Epithelial cell of esophagus (primary cell): ENCODE measurements around the gene TPST2.

Source experiments
- DNase-seq: peaks from one replicate; pipeline ENCODE4 v3.0.0; 2010; ENCODE audit warnings: low read depth
- H3K4me3 ChIP-seq: 2 replicates; pipeline ENCODE4 v1.5.1; 2011; ENCODE audit warnings: mild to moderate bottlenecking, low read length, control low read depth
- TF ChIP-seq, protein P1 (sequence below): IDR thresholded peaks from 2 replicates; pipeline ENCODE4 v1.5.1; 2011; ENCODE audit warnings: low read depth, mild to moderate bottlenecking, low read length, control low read depth, inconsistent platforms; ENCODE audit not compliant: insufficient read depth; ENCODE audit errors: missing control alignments

The TPST2 gene

GRCh38 chr22:26581026-26581425 lies 8.9 kb downstream of the TPST2 start:
- DNase-seq: no peak
- TF ChIP-seq, protein P1, sequence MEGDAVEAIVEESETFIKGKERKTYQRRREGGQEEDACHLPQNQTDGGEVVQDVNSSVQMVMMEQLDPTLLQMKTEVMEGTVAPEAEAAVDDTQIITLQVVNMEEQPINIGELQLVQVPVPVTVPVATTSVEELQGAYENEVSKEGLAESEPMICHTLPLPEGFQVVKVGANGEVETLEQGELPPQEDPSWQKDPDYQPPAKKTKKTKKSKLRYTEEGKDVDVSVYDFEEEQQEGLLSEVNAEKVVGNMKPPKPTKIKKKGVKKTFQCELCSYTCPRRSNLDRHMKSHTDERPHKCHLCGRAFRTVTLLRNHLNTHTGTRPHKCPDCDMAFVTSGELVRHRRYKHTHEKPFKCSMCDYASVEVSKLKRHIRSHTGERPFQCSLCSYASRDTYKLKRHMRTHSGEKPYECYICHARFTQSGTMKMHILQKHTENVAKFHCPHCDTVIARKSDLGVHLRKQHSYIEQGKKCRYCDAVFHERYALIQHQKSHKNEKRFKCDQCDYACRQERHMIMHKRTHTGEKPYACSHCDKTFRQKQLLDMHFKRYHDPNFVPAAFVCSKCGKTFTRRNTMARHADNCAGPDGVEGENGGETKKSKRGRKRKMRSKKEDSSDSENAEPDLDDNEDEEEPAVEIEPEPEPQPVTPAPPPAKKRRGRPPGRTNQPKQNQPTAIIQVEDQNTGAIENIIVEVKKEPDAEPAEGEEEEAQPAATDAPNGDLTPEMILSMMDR: no peak
- no peak overlapping the region for H3K4me3 ChIP-seq

DNA sequence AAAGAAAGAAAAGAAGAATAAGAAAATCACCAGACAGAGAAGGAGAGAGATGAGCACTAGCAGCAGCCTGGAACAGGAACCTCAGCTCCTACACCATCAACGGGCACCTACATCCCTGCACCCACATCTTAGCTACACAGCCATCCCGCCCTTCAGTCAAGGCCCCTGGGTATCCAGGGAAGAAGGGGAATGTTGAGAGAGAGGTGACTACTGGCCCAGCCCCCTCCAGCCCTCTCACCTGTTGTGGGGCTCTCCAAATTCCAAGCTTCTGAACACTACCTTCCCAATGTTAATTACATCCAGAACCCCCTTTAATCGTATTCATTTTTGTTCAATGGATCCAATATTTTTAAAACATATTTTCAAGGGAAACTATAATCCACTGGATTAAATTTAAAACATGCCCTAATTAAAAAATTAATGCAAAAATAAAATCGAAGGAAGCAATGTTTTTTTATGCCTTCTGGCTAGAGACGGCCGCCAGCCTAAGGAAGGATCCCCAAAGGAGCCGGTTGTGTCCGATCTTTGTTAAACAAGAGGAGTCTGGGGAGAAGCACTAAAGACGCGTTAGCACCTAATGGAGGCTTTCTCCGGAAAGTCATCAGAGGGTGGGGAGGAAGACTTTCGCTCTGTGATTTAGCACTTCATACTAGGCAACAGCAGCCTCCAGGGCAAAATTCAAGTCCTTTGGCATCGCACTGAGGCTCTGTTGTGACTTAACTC lies 9.5 kb downstream of the TPST2 start:
- no peak for DNase-seq
- TF ChIP-seq, protein P1: no peak
- no peak overlapping the region for H3K4me3 ChIP-seq

DNA sequence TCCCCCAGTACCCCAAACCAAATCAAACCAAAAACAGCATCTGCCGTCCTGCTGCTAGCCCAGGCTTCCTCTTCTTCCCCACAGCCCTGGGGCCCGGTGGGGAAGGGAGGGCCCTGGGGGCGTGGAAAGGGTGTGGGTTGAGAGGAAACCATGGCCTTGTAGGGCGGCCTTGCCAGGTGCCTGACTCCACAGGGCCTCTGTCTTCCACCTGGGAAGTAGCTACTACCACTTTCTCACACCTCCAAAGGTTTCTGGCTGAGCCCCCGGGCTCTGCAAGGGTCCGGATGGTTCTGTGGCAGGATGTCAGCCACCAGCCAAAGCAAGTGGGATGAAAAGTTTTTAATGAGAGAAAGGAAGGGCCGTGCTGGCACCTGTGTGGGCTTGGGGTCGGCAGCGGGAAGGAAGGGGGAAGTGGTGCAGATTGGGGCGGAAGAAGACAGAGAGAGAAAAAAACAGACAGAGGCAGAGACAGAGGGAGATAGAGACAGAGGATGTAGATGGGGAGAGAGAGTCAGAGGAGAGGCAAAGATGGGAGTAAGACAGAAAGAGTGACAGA lies 10.5 kb downstream of the TPST2 start:
- TF ChIP-seq, protein P1: no peak
- no peak overlapping the region for H3K4me3 ChIP-seq
- no peak for DNase-seq

GRCh38 chr22:26577081-26577480 lies 12.9 kb downstream of the TPST2 start:
- H3K4me3 ChIP-seq: no peak overlapping the region
- TF ChIP-seq, protein P1: no peak

GRCh38 chr22:26576026-26576680 lies 13.8 kb downstream of the TPST2 start:
- DNase-seq: no peak
- no peak overlapping the region for H3K4me3 ChIP-seq
- TF ChIP-seq, protein P1: no peak

More at GRCh38 chr22:26577081-26577480, 12.9 kb downstream of the TPST2 start:
- DNase-seq: no peak

GRCh38 chr22:26574001-26574723 lies 15.8 kb downstream of the TPST2 start:
- no peak for DNase-seq
- H3K4me3 ChIP-seq: no peak overlapping the region
- TF ChIP-seq, protein P1: no peak
